ENCODE data around the gene TRMO. TPM values are rescaled to one million over a fixed set of nuclear protein-coding genes. Genes with fewer than 3 reads are reported as not detected.

The TRMO gene
- total RNA-seq, 1 experiment from 2014 or later = 36.7 TPM

DNA sequence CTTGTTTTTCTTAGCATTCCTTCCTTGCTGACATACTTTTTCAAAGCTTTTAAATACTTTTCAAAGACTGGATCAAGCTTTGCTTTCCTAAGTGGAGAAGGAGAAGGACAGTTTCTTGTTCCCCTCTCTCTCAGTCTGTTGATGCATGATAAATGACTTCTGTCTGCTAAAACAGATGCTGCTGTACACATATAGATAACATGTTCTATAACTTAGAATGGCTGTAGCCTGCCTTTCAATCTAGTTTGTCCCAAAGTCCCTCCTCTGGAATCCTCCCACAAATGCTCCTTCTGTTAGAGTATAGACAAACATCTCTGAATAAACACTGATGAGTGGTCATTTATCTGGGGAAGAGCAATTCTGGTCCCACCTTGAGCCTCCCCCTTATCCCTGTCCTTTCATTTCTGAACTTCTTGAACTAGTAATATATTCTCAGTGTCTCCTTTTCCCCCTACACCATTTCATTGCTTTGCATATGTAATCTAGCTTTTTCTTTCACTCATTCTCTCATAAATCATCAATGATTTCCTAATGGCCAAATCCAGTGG lies 21.1 kb upstream of the TRMO start:
- in situ Hi-C loops (cut with HindIII; ENCODE audit: low pct_unique_long_range_greater_than_20kb, low sequenced_read_pairs) = no loop called here
- DNase-seq (ENCODE audit: low read depth) = no peak

GRCh38 chr9:97941323-97941722 lies 19.0 kb upstream of the TRMO start:
- in situ Hi-C loops (cut with HindIII; ENCODE audit: low pct_unique_long_range_greater_than_20kb, low sequenced_read_pairs) = no loop called here
- no peak for DNase-seq (ENCODE audit: low read depth)

GRCh38 chr9:97940741-97941140 lies 18.4 kb upstream of the TRMO start:
- no peak for DNase-seq (ENCODE audit: low read depth)
- in situ Hi-C loops (cut with HindIII; ENCODE audit: low pct_unique_long_range_greater_than_20kb, low sequenced_read_pairs) = no loop called here

GRCh38 chr9:97940233-97940632 lies 17.9 kb upstream of the TRMO start:
- in situ Hi-C loops (cut with HindIII; ENCODE audit: low pct_unique_long_range_greater_than_20kb, low sequenced_read_pairs) = no loop called here
- no peak for DNase-seq (ENCODE audit: low read depth)

DNA sequence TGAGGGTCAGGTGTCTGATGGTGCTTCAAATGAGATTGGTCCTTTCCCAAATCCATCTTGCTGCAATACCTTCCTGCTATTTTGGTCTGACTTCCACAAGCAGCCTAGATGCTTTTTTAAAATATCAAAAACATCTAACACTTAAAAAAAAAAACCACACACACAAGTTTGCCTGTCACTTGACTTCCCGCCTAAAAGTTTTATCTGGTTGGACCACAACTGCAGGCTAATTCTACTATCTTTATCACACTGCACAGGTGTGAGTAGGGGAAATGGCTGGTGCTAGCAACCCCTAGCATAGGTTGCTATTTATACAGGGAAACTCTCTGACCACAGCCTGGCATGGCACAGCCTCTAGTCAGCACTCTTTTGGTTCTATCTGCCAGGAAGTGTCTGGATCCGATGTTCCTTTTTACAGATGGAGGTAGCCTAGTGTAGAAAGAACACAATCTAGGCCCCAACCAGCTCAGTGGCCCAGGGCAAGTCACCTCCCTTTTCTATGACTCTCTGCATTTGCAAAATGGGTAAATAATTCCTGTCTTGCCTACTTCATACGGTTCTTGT lies 15.9 kb upstream of the TRMO start, which contains the start of gene HEMGN:
TSS of gene HEMGN (minus strand) at position 92 of the 564 bp plus-strand sequence. CDS start at position 56, 36 bp downstream.
- no peak for DNase-seq (ENCODE audit: low read depth)
- in situ Hi-C loops (cut with HindIII; ENCODE audit: low pct_unique_long_range_greater_than_20kb, low sequenced_read_pairs) = no loop called here

GRCh38 chr9:97936998-97937397 lies 14.7 kb upstream of the TRMO start:
- in situ Hi-C loops (cut with HindIII; ENCODE audit: low pct_unique_long_range_greater_than_20kb, low sequenced_read_pairs) = no loop called here
- DNase-seq (ENCODE audit: low read depth) = no peak

- in situ Hi-C loops (cut with HindIII; ENCODE audit: low pct_unique_long_range_greater_than_20kb, low sequenced_read_pairs) = no loop called here
- DNase-seq (ENCODE audit: low read depth) = no peak
Measured at GRCh38 chr9:97935276-97935675, 13.0 kb upstream of the TRMO start.

DNA sequence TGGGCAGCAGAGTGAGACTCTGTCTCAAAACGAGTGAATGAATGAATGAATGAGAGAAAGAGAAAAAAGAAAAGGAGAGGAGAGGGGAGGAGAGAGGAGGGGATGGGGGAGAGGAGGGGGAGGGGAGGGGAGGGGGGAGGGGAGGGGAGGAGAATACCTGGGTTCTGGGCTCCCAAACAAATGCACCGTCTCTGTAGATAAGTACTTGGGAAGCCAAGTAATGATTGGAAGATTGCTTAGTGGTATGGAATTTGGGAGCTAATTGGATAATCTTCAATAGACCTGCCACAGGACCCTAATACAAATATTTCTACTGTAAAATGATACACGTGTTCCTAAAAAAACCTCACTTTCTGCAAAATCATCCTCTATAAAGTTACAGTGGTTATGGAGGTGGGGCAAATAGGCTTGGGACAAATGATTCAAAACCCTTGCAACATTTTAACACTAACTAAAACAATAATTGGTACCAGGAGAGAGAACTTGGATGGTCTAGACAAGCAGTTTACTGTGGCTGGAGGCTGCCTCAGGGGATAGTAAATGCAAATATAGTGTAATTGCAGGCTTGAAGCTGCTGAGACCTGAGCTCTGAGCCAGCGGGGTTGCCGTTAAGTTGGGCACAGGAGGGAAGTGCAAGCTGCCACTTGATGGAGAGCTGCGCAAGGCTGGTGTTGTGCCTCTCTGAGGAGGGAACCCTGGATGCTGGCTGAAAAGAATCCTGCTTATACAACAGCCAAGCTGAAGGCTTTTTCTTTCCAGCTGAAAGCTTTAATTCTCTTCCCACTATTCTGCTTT lies 12.2 kb upstream of the TRMO start:
- in situ Hi-C loops (cut with HindIII; ENCODE audit: low pct_unique_long_range_greater_than_20kb, low sequenced_read_pairs) = no loop called here
- no peak for DNase-seq (ENCODE audit: low read depth)

- no peak for DNase-seq (ENCODE audit: low read depth)
- in situ Hi-C loops (cut with HindIII; ENCODE audit: low pct_unique_long_range_greater_than_20kb, low sequenced_read_pairs) = no loop called here
Measured at GRCh38 chr9:97933297-97933998, 11.1 kb upstream of the TRMO start.

DNA sequence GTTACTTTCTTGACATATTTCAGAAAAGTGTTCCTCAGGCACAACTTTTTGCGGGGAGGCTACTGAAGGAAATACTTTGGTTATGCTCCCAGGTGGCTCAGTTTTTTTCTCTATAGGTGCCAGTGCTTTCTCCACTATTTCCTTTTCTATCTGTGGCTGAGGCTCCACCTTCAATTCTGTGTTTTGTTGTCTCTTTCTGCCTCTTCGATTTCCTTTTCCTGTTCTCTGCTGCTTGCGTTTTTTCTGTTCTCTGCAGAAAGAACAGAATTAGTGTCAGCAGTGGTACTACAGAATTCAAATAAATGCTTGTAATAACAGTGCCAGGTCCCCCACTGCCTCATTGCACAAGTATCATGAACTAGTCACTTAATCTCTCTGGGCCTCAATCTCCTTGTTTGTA lies 8.7 kb upstream of the TRMO start:
- in situ Hi-C loops (cut with HindIII; ENCODE audit: low pct_unique_long_range_greater_than_20kb, low sequenced_read_pairs) = no loop called here
- no peak for DNase-seq (ENCODE audit: low read depth)

DNA sequence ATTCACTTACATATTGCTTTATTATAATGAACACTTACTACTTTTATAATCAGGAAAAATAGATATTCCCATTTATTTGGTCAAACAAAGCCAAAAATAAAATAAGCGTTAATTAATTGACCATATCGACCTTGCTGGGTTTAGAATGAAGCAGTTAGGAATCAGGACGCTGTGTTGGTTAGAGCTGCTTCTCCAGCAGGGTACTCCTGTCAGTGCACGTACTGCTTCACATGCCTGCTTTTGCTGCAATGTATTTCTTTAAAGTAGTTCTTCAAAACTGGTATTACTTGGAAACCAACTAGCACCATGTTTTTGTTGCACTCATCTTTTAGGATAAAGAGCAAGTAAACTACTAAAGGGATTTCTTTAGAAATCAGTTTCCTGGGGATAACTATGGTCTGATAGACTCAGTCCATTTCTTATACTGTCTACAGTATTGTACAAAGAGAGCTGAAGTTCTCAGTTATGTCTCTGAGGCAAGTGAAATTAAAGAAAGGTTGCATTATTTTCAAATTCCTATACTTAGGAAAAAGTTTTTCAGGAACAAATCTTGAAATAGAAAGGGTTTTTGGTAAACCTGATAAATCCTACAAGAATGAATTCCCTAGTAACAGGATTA lies 6.8 kb upstream of the TRMO start:
- in situ Hi-C loops (cut with HindIII; ENCODE audit: low pct_unique_long_range_greater_than_20kb, low sequenced_read_pairs) = no loop called here
- DNase-seq (ENCODE audit: low read depth) = no peak

DNA sequence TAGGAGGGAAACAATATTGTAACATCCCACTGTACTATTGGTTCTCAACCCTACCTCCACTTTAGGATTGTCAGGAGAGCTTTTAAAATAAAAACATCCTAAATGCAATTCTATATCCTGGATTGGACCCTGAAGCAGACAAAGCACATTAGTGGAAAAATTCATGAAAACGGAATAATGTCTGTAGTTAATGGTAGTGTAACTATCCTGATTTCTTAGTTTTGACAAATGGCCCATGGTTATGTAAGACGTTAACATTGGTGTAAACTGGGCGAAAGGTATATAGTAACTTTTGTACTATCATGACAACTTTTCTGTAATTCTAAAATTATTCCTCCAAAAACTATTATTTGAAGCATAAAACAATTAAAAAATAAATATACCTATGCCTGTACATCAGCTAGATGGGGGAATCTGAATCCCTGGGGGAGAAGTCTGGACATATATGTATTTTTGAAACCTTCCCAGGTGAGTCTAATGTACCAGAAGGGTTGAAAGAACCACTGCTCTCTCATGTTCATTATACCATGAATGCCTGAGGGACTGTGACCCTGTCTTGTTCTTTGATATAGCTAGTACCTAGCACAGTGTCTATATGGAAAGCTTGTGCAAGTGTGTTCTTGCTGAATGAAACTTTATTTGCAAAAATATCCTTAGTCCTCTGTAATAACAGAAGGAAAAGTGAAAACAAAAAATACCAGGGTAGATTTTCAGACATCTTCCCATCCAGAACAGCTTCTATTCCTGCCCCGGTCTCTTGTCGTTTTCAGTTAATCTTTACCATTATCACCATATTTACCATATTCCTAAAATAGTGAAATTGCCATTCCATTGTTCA lies 3.4 kb upstream of the TRMO start:
- in situ Hi-C loops (cut with HindIII; ENCODE audit: low pct_unique_long_range_greater_than_20kb, low sequenced_read_pairs) = no loop called here
- DNase-seq (ENCODE audit: low read depth) = no peak

GRCh38 chr9:97924386-97924785 lies 2.1 kb upstream of the TRMO start:
- in situ Hi-C loops (cut with HindIII; ENCODE audit: low pct_unique_long_range_greater_than_20kb, low sequenced_read_pairs) = no loop called here

GRCh38 chr9:97923529-97924108 lies 1.3 kb upstream of the TRMO start:
- in situ Hi-C loops (cut with HindIII; ENCODE audit: low pct_unique_long_range_greater_than_20kb, low sequenced_read_pairs) = no loop called here
- DNase-seq (ENCODE audit: low read depth) = peak; percentile 70

More at GRCh38 chr9:97924386-97924785, 2.1 kb upstream of the TRMO start:
- DNase-seq (ENCODE audit: low read depth) = no peak

DNA sequence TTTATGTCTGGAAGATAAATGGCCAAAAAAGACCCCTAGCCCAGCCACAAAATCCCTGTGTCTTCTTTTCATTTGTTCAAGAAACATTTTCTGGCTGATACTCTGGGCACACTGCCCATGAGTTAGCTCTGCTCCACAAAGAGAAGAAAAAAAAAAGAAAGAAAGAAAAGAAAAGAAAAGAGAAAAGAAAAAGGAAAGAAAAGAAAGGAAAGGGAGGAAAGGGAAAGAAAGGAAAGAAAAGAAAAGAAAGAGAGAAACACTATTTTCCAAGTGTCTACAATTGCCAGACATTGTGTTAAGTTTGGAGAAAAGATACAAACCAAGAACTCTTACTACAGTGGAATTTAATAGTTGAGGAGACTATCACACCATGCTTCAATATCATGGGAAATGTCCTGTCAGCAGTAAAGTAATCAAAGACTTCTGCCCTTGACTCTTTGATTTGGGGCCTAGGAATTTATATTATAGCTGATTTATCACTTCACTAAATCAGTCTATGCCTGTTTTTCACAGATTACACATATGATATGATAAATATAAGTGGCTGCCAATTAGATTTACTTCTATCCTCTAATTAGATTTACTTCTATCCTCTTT lies 3.0 kb downstream of the TRMO start:
- in situ Hi-C loops (cut with HindIII; ENCODE audit: low pct_unique_long_range_greater_than_20kb, low sequenced_read_pairs) = no loop called here
- DNase-seq (ENCODE audit: low read depth) = no peak

DNA sequence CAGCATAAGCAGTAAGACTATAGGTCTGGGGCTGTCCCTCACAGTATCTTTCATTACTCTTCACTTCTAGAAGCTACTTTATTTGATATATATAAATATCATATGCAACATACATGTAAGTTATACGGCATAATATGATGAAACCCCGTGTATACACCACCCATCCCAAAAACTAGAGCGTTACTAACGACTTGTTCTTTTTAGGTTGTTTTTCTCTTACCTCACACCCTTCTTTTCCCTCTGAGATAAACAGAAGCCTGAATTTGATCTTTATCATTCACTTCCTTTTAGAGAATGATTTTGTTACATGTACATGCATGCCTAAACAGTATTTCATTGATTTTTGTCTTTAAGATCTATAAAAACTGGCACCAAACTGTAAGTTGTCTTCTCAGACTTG lies 3.7 kb downstream of the TRMO start:
- DNase-seq (ENCODE audit: low read depth) = no peak
- in situ Hi-C loops (cut with HindIII; ENCODE audit: low pct_unique_long_range_greater_than_20kb, low sequenced_read_pairs) = no loop called here

- no peak for DNase-seq (ENCODE audit: low read depth)
- in situ Hi-C loops (cut with HindIII; ENCODE audit: low pct_unique_long_range_greater_than_20kb, low sequenced_read_pairs) = no loop called here
Measured at GRCh38 chr9:97911970-97912369, 10.3 kb downstream of the TRMO start.

All from Caki2 (cell line).